DOHH2 (cell line): ENCODE measurements around the gene RNF141.

Source experiments
- H3F3A ChIP-seq: fragments of 200-600 bp; sonication (generic), shearing (Covaris generic); 2 replicates; pipeline ENCODE4 v1.6.0; 2016; ENCODE audit warnings: antibody characterized with exemption, mild to moderate bottlenecking; ENCODE audit not compliant: control insufficient read depth, insufficient read depth
- H3K27ac ChIP-seq: fragments of 200-600 bp; sonication (generic); 2 replicates; pipeline ENCODE4 v1.5.1; 2014; ENCODE audit warnings: low read depth, mild to moderate bottlenecking, low read length, moderate library complexity
- H3K27me3 ChIP-seq: fragments of 200-600 bp; sonication (generic); 2 replicates; pipeline ENCODE4 v1.6.1; 2014; ENCODE audit warnings: mild to moderate bottlenecking, low read length, mixed read lengths; ENCODE audit not compliant: control insufficient read depth
- H3K36me3 ChIP-seq: fragments of 200-600 bp; sonication (generic); 2 replicates; pipeline ENCODE4 v1.6.1; 2014; ENCODE audit warnings: mild to moderate bottlenecking, low read length, moderate library complexity, mixed read lengths; ENCODE audit not compliant: control insufficient read depth
- H3K4me1 ChIP-seq: fragments of 200-600 bp; sonication (generic); 2 replicates; pipeline ENCODE4 v1.6.1; 2014; ENCODE audit warnings: mild to moderate bottlenecking, low read length, mixed read lengths; ENCODE audit not compliant: control insufficient read depth
- H3K4me2 ChIP-seq: fragments of 200-600 bp; sonication (generic); 2 replicates; pipeline ENCODE4 v1.6.0; 2014; ENCODE audit warnings: mild to moderate bottlenecking, low read length, moderate library complexity
- H3K4me3 ChIP-seq: fragments of 200-600 bp; sonication (generic); 2 replicates; pipeline ENCODE4 v1.5.1; 2014; ENCODE audit warnings: mild to moderate bottlenecking, low read length, mixed read lengths
- H3K79me2 ChIP-seq: fragments of 200-600 bp; sonication (generic); 2 replicates; pipeline ENCODE4 v1.6.1; 2014; ENCODE audit warnings: mild to moderate bottlenecking, low read length, mixed read lengths; ENCODE audit not compliant: control insufficient read depth
- H3K9me2 ChIP-seq: fragments of 200-600 bp; sonication (generic); replicated peaks from 2 replicates; pipeline ENCODE4 v1.6.1; 2014; ENCODE audit warnings: mild to moderate bottlenecking, low read length, mixed read lengths; ENCODE audit not compliant: control insufficient read depth
- H3K9me3 ChIP-seq: fragments of 200-600 bp; sonication (generic); 2 replicates; pipeline ENCODE4 v1.6.1; 2014; ENCODE audit warnings: antibody characterized with exemption, low read length, mixed read lengths; ENCODE audit not compliant: control insufficient read depth, insufficient read depth
- H4K20me1 ChIP-seq: fragments of 200-600 bp; sonication (generic); 2 replicates; pipeline ENCODE4 v1.6.0; 2014; ENCODE audit warnings: low read depth, mild to moderate bottlenecking, antibody characterized with exemption, low read length, moderate library complexity; ENCODE audit not compliant: control insufficient read depth, insufficient read depth
- EZH2phosphoT487 ChIP-seq: fragments of 200-600 bp; sonication (generic); IDR thresholded peaks from 2 replicates; pipeline ENCODE4 v1.6.1; 2017; ENCODE audit warnings: borderline replicate concordance, mild to moderate bottlenecking, antibody characterized with exemption, low read length, moderate library complexity, mixed read lengths
- TF ChIP-seq, protein P1 (sequence below): fragments of 200-600 bp; sonication (generic); IDR thresholded peaks from one replicate; pipeline ENCODE4 v1.5.1; 2014; ENCODE audit warnings: antibody characterized with exemption, mild to moderate bottlenecking, low read depth, low read length; ENCODE audit not compliant: poor library complexity, severe bottlenecking

RNF141 gene

DNA sequence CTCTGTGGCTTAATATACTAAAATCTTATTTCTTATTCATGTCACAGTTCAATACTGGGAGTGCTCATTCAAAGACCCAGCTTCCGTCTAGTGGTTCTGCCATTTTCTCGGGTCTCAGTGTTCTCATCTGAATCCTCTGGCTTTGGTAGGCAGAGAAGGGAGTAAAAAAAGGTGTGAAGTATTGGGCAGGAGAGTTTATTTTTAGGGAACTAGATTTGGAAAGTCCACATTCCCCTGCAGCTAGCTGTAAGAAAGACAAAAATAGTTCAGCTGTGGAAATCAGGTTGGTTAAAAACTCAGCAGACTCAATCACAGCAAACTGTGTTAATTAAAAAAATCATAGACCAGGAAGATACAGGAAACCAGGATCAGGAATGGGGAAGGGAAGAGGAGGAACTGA is 31.5 kb upstream of the RNF141 start:
- Histone ChIP-seq H3F3A (no peaks in the 10 kb centered on the region), H3K36me3 (no peaks in the 10 kb centered on the region), H4K20me1 (no peaks in the 10 kb centered on the region), H3K79me2 (no peaks in the 10 kb centered on the region), H3K4me1 (no peaks in the 10 kb centered on the region; the same call in 1 of the 2 replicates), H3K27me3 (peaks cover 2% of the 10 kb centered on the region), H3K4me3 (no peak overlapping the region), H3K4me2 (no peak overlapping the region), H3K9me3 (no peaks in the 10 kb centered on the region), H3K9me2 (no peaks in the 10 kb centered on the region), H3K27ac (no peak overlapping the region)
- no peak for TF ChIP-seq EZH2phosphoT487
- TF ChIP-seq, protein P1, sequence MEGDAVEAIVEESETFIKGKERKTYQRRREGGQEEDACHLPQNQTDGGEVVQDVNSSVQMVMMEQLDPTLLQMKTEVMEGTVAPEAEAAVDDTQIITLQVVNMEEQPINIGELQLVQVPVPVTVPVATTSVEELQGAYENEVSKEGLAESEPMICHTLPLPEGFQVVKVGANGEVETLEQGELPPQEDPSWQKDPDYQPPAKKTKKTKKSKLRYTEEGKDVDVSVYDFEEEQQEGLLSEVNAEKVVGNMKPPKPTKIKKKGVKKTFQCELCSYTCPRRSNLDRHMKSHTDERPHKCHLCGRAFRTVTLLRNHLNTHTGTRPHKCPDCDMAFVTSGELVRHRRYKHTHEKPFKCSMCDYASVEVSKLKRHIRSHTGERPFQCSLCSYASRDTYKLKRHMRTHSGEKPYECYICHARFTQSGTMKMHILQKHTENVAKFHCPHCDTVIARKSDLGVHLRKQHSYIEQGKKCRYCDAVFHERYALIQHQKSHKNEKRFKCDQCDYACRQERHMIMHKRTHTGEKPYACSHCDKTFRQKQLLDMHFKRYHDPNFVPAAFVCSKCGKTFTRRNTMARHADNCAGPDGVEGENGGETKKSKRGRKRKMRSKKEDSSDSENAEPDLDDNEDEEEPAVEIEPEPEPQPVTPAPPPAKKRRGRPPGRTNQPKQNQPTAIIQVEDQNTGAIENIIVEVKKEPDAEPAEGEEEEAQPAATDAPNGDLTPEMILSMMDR: no peak

GRCh38 chr11:10568486-10568941 is 27.5 kb upstream of the RNF141 start, which contains the start of gene LYVE1:
Gene LYVE1, minus strand, starts transcription at chr11:10568665. Its CDS starts 133 bp downstream, at chr11:10568532.
- Histone ChIP-seq H3K4me2 (no peak within 1 kb of the TSS), H4K20me1 (no peaks in the 10 kb centered on the region), H3K4me1 (no peaks in the 10 kb centered on the region; the same call in 1 of the 2 replicates), H3K9me2 (no peaks in the 10 kb centered on the region), H3K4me3 (no peak within 1 kb of the TSS), H3K27ac (no peak within 1 kb of the TSS), H3K79me2 (no peaks in the 10 kb centered on the region), H3F3A (no peaks in the 10 kb centered on the region), H3K36me3 (no peaks in the 10 kb centered on the region), H3K9me3 (no peaks in the 10 kb centered on the region), H3K27me3 (peaks cover 2% of the 10 kb centered on the region)
- no peak for TF ChIP-seq EZH2phosphoT487
- TF ChIP-seq, protein P1: no peak

DNA sequence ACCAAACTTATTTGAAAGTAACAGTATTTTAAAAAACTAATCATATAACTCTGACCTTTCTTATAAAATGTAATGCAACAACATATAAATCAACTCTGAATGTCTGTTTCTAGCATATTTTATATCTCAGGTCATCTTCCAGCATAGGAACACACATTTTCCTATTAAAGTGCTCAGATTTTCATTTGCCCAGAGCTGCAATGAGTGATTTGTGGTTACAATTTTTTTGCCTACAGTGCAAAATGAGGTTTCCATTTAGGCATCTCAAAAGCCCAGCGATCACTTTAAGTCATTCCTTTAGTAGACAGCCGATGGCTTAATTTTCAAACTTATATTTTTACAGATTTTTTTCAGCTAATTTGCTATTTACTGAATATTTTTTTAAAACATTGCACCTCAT is 26.5 kb upstream of the RNF141 start:
- Histone ChIP-seq H3K27ac (no peak overlapping the region), H3K4me3 (no peak overlapping the region), H3K9me2 (no peaks in the 10 kb centered on the region), H3K4me2 (no peak overlapping the region), H3K9me3 (no peaks in the 10 kb centered on the region), H3K27me3 (peaks cover 2% of the 10 kb centered on the region), H3F3A (no peaks in the 10 kb centered on the region), H3K36me3 (no peaks in the 10 kb centered on the region), H3K79me2 (no peaks in the 10 kb centered on the region), H3K4me1 (no peaks in the 10 kb centered on the region), H4K20me1 (no peaks in the 10 kb centered on the region)
- TF ChIP-seq, protein P1: no peak
- TF ChIP-seq EZH2phosphoT487: no peak
